Bronchial epithelial cell (primary cell): ENCODE measurements around the gene KCND2. TPM values are rescaled to one million over a fixed set of nuclear protein-coding genes. Genes with fewer than 3 reads are reported as not detected.
A peak's percentile ranks its signal among the peaks of the same experiment; 100 is the strongest.

ENCODE experiments used
- DNase-seq: peaks from one replicate; pipeline ENCODE4 v3.0.0-alpha.2; 2010; ENCODE audit warnings: low read depth
- FAIRE-seq: peaks from 2 replicates; lab custom pipeline; 2011; peaks lifted over from hg19 to GRCh38; lab: Jason Lieb, UNC
- H3K27me3 ChIP-seq: 2 replicates; pipeline ENCODE4 v1.5.1; 2011; ENCODE audit warnings: low read length; ENCODE audit not compliant: control insufficient read depth, insufficient read depth
- H3K36me3 ChIP-seq: 2 replicates; pipeline ENCODE4 v1.5.1; 2011; ENCODE audit warnings: low read length; ENCODE audit not compliant: control insufficient read depth, insufficient read depth
- H3K4me3 ChIP-seq: 2 replicates; pipeline ENCODE4 v1.5.1; 2011; ENCODE audit warnings: mild to moderate bottlenecking, low read depth, low read length, control low read depth
- CTCF ChIP-seq: IDR thresholded peaks from 2 replicates; pipeline ENCODE4 v1.5.1; 2011; ENCODE audit warnings: mild to moderate bottlenecking, moderate library complexity, low read length, control low read depth, inconsistent platforms; ENCODE audit not compliant: insufficient read depth, severe bottlenecking
- total RNA-seq: library from RNA; depleted of rRNA; stranded (reverse); fragments of >200 nt; gene quantifications from 2 replicates; pipeline ENCODE4 v1.2.1, GENCODE V29; 2014

The KCND2 gene
- total RNA-seq, 1 donor from 2014 or later = under 0.01 TPM

- Histone ChIP-seq H3K4me3 (no peak overlapping the region), H3K36me3 (no peaks in the 10 kb centered on the region), H3K27me3 (no peaks in the 10 kb centered on the region)
- no peak for FAIRE-seq
- no peak for DNase-seq
- TF ChIP-seq CTCF = no peak
Observed at GRCh38 chr7:120615703-120616102, 342.7 kb downstream of the KCND2 start.

DNA sequence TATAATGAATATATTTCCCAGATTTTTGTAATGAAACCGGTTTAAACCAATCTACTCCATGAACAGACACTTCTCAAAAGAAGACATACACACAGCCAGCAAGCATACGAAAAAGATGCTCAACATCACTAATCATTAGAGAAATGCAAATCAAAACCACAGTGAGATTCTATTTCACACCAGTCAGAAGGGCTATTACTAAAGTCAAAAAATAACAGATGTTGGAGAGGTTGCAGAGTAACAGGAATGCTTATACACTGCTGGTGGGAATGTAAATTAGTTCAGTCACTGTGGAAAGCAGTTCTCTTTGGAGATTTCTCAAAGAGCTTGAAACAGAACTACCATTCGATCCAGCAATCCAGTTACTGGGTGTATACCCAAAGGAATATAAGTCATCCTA is 344.3 kb downstream of the KCND2 start:
- no peaks in the 10 kb centered on the region for H3K36me3 ChIP-seq
- no peak overlapping the region for H3K4me3 ChIP-seq
- FAIRE-seq (no peak), DNase-seq (no peak)
- TF ChIP-seq CTCF = no peak
- H3K27me3 ChIP-seq = no peaks in the 10 kb centered on the region

GRCh38 chr7:120628251-120628650 is 355.3 kb downstream of the KCND2 start:
- H3K4me3 ChIP-seq = no peak overlapping the region
- no peak for TF ChIP-seq CTCF
- DNase-seq (no peak), FAIRE-seq (no peak)
- no peaks in the 10 kb centered on the region for H3K27me3 ChIP-seq
- H3K36me3 ChIP-seq = no peaks in the 10 kb centered on the region

- H3K36me3 ChIP-seq = no peaks in the 10 kb centered on the region
- H3K27me3 ChIP-seq = no peaks in the 10 kb centered on the region
- no peak overlapping the region for H3K4me3 ChIP-seq
- FAIRE-seq (no peak), DNase-seq (no peak)
- TF ChIP-seq CTCF = no peak
Observed at GRCh38 chr7:120639884-120640283, 366.9 kb downstream of the KCND2 start.

DNA sequence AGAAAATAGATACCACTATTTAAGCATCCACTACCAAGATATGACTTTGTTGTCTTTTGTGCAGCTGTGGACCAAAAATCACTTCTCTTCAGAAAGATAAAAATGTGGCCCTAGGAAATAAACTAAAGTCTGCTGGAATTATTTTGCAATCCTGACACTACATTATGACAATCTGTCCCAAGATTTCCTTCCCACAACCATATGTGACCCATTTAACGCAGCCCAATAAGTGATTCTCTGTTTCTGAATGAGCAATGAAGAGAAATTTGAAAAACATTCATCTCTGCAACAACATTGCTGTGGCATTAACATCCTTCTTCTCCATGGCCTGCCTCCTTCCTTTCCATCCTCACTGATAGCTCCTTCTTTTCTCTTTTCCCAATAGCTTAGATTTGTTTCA is 373.0 kb downstream of the KCND2 start:
- H3K27me3 ChIP-seq = no peaks in the 10 kb centered on the region
- no peak for DNase-seq
- H3K4me3 ChIP-seq = no peak overlapping the region
- no peak for FAIRE-seq
- TF ChIP-seq CTCF = no peak
- no peaks in the 10 kb centered on the region for H3K36me3 ChIP-seq

DNA sequence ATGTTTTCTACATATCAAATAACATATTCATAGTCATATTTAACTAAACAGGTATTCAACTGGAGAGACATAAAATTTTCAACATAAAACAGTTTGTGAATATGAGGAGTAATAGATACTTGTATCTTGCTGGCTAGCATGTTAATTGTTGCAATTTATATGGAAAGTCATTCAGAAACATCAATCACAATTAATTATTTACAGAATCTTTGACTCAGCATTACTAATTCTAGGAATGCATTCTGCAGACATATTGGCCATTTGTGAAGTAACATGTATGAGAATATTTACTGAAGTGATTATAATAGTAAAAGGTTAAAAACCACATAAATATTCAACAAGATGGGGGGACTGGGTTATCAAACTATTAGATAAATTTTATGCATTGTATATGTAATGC is 381.3 kb downstream of the KCND2 start:
- no peaks in the 10 kb centered on the region for H3K36me3 ChIP-seq
- DNase-seq (peak; percentile 5), FAIRE-seq (no peak)
- H3K4me3 ChIP-seq = no peak overlapping the region
- no peaks in the 10 kb centered on the region for H3K27me3 ChIP-seq
- TF ChIP-seq CTCF = no peak
